ENCODE results near the gene MARCHF11. TPM values are rescaled to one million over a fixed set of nuclear protein-coding genes. Genes with fewer than 3 reads are reported as not detected.

MARCHF11 gene
- total RNA-seq, 1 donor from 2014 or later = not detected

DNA sequence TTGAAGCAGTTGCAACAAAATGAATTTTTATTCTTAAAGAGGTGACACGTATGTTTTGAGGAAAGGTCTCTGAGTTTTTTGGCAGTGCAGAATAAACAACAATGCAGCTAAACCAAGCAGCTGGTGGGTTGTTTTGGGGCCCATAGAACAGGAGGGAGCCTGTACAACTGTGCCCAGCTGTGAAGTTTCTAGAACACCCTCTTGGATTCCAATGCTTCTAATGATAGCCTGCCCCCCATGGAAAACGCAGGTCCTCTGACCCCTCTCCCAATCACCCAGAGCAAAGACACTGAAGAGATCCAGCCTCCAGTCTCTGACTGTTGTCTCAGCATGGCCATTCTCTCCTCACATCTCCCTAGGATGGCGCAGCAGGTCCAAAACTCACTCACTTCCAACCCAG lies 150.9 kb downstream of the MARCHF11 start:
- TF ChIP-seq, protein P1, sequence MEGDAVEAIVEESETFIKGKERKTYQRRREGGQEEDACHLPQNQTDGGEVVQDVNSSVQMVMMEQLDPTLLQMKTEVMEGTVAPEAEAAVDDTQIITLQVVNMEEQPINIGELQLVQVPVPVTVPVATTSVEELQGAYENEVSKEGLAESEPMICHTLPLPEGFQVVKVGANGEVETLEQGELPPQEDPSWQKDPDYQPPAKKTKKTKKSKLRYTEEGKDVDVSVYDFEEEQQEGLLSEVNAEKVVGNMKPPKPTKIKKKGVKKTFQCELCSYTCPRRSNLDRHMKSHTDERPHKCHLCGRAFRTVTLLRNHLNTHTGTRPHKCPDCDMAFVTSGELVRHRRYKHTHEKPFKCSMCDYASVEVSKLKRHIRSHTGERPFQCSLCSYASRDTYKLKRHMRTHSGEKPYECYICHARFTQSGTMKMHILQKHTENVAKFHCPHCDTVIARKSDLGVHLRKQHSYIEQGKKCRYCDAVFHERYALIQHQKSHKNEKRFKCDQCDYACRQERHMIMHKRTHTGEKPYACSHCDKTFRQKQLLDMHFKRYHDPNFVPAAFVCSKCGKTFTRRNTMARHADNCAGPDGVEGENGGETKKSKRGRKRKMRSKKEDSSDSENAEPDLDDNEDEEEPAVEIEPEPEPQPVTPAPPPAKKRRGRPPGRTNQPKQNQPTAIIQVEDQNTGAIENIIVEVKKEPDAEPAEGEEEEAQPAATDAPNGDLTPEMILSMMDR (conservative IDR thresholded peaks at IDR 0.05; ENCODE audit: low read depth, low read length) = no peak
- H3K4me3 ChIP-seq (ENCODE audit: low read depth, low read length) = no peak overlapping the region
- DNase-seq (ENCODE audit: low read depth) = no peak

DNA sequence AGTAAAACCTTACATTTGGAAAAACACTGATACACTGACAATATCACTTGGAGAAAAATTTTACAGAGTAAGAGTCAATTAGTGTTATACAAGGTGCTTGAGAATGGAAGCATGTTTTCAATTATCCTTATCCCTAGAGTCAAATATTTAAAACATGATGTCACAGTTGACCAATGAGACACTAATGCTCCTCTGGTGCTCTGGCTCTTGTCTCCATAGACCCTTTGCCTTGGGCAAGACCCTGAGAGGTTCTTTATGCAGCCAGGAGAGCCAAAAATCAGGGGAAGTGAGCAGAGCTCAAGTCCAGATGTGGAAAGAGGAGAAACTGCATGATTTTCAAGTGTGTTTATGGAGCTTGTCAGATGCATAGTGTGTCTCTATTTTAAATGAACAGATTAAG lies 153.9 kb downstream of the MARCHF11 start:
- H3K4me3 ChIP-seq (ENCODE audit: low read depth, low read length) = no peak overlapping the region
- DNase-seq (ENCODE audit: low read depth) = no peak
- TF ChIP-seq, protein P1 (conservative IDR thresholded peaks at IDR 0.05; ENCODE audit: low read depth, low read length) = no peak

DNA sequence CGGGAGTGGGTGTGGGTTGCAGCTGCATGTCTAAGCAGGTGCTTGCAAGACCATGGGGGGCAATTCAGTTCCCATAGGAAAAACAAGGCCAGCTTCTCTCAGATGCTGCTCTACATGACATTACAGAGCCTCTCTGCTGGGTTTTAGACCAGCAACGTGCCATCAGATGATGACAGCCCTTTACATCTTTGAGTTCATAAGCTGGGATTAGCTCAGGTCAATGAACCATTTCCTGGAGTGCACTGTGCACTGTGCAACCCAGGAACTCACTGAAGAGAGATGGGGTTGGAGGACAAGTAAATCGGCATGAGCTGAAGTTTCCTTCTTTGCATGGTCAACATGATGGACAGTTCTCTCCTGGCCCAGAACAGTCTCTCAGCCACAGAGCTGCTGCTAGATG lies 160.6 kb downstream of the MARCHF11 start:
- TF ChIP-seq, protein P1 (conservative IDR thresholded peaks at IDR 0.05; ENCODE audit: low read depth, low read length) = no peak
- H3K4me3 ChIP-seq (ENCODE audit: low read depth, low read length) = no peak overlapping the region

DNA sequence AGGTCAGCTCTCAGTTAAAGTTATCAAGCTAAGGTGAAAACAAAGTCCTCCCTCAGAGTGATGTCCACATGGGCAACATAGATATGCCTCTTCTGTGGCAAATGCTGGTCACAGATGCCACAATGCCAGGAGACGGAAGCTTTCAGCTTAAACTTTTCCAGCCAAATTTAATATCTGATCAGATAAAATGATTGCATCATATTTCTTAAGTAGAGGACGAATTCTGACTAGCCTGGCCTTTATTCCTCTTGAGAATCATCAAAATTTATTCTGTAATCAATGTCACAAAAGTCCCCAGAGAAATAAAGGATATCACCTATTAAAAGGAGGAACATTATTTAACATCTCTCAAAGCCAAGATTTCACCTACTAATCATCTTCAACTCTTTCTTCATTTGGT lies 161.9 kb downstream of the MARCHF11 start:
- DNase-seq (ENCODE audit: low read depth) = no peak
- H3K4me3 ChIP-seq (ENCODE audit: low read depth, low read length) = no peak overlapping the region
- TF ChIP-seq, protein P1 (conservative IDR thresholded peaks at IDR 0.05; ENCODE audit: low read depth, low read length) = no peak

More for the DNA sequence above, 160.6 kb downstream of the MARCHF11 start:
- no peak for DNase-seq (ENCODE audit: low read depth)

Data from epithelial cell of proximal tubule (primary cell).